Activated CD8-positive, alpha-beta T cell treated with anti-CD3 and anti-CD28 coated beads, Interleukin-2, amount 10 ng/mL, durations not matched to agents 7 days and 5 days (primary cell): ENCODE measurements around the gene BABAM2. TPM values are rescaled to one million over a fixed set of nuclear protein-coding genes. Genes with fewer than 3 reads are reported as not detected.

Experiments
- ATAC-seq: fragments of 150-1000 bp; cut with Tn5 transposase; one replicate; pipeline ENCODE4 v1.10.0; 2021; ENCODE audit warnings: moderate library complexity
- CTCF ChIA-PET: fragments of 350-600 bp; sonication (Branson Sonifier 250); formaldehyde crosslinking; loops from one replicate; lab custom pipeline; 2021; ENCODE audit warnings: antibody characterized with exemption; lab: Charles Lee
- POLR2A ChIA-PET: fragments of 350-600 bp; sonication (Branson Sonifier 250); formaldehyde crosslinking; loops from one replicate; lab custom pipeline; 2021; ENCODE audit warnings: antibody characterized with exemption; lab: Charles Lee
- DNase-seq: peaks from one replicate; pipeline ENCODE4 v3.0.0-alpha.2; 2020
- H3K27ac Mint-ChIP-seq: one replicate; pipeline ENCODE4 v1.8.0; 2021; ENCODE audit warnings: mild to moderate bottlenecking, mixed read lengths
- H3K27me3 Mint-ChIP-seq: one replicate; pipeline ENCODE4 v1.8.0; 2021; ENCODE audit warnings: low read depth, mixed read lengths
- H3K36me3 Mint-ChIP-seq: one replicate; pipeline ENCODE4 v1.8.0; 2021; ENCODE audit warnings: low read depth, mixed read lengths
- H3K4me1 Mint-ChIP-seq: one replicate; pipeline ENCODE4 v1.8.0; 2021; ENCODE audit warnings: low read depth, mixed read lengths
- H3K4me3 Mint-ChIP-seq: one replicate; pipeline ENCODE4 v1.8.0; 2021; ENCODE audit warnings: mild to moderate bottlenecking, mixed read lengths
- H3K9me3 Mint-ChIP-seq: one replicate; pipeline ENCODE4 v1.8.0; 2022; ENCODE audit warnings: mixed read lengths; ENCODE audit not compliant: insufficient read depth
- total RNA-seq, 2 experiments: library from RNA; stranded (reverse); gene quantifications; one replicate each; pipeline ENCODE4 v1.2.3, GENCODE V29; 2021

The BABAM2 gene
- total RNA-seq, 2 experiments from 2014 or later = 47.0 to 49.0 TPM

DNA sequence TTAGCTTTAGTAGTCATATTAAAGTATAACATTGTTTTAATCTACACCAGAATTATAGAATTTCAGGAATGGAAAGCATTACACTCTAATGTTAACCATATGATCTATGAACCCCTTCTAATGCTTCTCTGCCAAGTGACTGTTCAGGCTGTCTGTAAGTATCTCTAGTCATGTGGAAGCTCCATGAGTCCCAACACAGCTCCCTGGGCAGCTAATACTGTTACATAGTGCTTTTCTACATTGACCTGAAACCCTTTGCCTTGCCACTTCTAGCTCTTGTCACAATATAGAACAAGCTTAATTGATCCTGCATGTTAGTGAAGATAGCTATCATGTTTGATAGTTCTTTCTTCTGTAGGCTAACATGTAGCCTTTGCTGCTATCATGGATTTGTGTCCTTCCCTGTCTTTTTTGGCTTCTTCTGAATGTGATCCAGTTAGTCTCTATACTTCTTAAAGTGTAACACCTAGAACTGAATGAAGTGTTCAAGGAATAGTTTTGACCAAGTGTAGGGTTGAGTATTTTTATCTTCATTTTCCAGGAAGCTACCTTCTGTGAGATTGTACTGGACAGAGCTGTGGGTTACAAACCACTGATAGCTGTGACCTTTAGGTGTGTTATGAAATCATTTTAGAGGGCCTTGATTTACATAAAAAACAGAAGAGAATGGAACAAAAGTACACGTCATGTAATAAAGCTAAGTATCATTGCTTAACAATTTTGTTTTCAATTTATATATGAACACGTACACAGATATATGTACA lies 23.7 kb downstream of the BABAM2 start:
- Mint-ChIP-seq H3K9me3 (peaks cover 3% of the 10 kb centered on the region), H3K4me3 (no peak overlapping the region), H3K4me1 (peaks cover 2% of the 10 kb centered on the region), H3K36me3 (peaks cover 28% of the 10 kb centered on the region), H3K27me3 (no peaks in the 10 kb centered on the region), H3K27ac (peak overlapping the region; percentile 11)
- DNase-seq = no peak
- CTCF ChIA-PET = interaction anchor here (1.1 to 1.2 kb wide), 2 partner anchors 9 to 190 kb away, joined by 3 to 4 read pairs; no protein-coding TSS in a partner anchor
- POLR2A ChIA-PET = interaction anchor here (0.6 to 1.2 kb wide), 3 partner anchors 23 to 100 kb away, joined by 3 to 4 read pairs (median 3); partner anchors contain the start of gene BABAM2
- no peak for ATAC-seq

DNA sequence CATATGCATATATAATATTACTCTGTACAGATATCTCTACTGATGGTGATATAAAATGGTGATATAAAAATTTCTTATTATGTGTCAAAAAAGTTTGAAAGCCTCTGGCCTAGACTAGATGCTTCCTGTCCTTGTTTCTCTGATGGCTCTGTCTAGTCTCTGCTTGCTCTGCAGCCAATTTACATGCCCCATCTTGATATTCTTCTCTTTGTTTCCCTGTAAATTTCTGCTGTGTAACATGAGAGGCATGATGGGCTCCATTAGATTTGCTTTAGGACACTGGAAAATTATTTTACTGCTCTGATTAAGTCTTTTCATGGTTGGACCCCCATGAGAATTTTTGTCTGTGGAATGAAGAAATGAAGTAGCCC lies 24.3 kb downstream of the BABAM2 start:
- H3K4me3 Mint-ChIP-seq = no peak overlapping the region
- CTCF ChIA-PET = interaction anchor here (1.1 to 1.2 kb wide), 2 partner anchors 8 to 191 kb away, joined by 3 to 4 read pairs; no protein-coding TSS in a partner anchor
- H3K4me1 Mint-ChIP-seq = peaks cover 2% of the 10 kb centered on the region
- peaks cover 3% of the 10 kb centered on the region for H3K9me3 Mint-ChIP-seq
- no peaks in the 10 kb centered on the region for H3K27me3 Mint-ChIP-seq
- DNase-seq (no peak), ATAC-seq (no peak)
- H3K36me3 Mint-ChIP-seq = peaks cover 26% of the 10 kb centered on the region
- no peak overlapping the region for H3K27ac Mint-ChIP-seq
- POLR2A ChIA-PET = interaction anchor here (1.0 to 1.2 kb wide), 2 partner anchors 24 to 46 kb away, joined by 3 to 4 read pairs; partner anchors contain the start of gene BABAM2

- Mint-ChIP-seq H3K9me3 (peaks cover 3% of the 10 kb centered on the region), H3K36me3 (peaks cover 29% of the 10 kb centered on the region), H3K27ac (no peak overlapping the region), H3K4me1 (peaks cover 6% of the 10 kb centered on the region), H3K27me3 (no peaks in the 10 kb centered on the region), H3K4me3 (no peak overlapping the region)
- ChIA-PET POLR2A (interaction anchor here (1.0 to 1.2 kb wide), 2 partner anchors 24 to 46 kb away, joined by 3 to 4 read pairs; partner anchors contain the start of gene BABAM2), CTCF (interaction anchor here (1.1 kb wide), 1 partner anchor 191 kb away, joined by 3 read pairs; no protein-coding TSS in a partner anchor)
- DNase-seq (no peak), ATAC-seq (no peak)
Measured at GRCh38 chr2:27915191-27915590, 24.7 kb downstream of the BABAM2 start.

- POLR2A ChIA-PET = no interaction called here
Measured at GRCh38 chr2:27915874-27916273, 25.3 kb downstream of the BABAM2 start.

GRCh38 chr2:27916293-27916995 lies 25.9 kb downstream of the BABAM2 start:
- Mint-ChIP-seq H3K27ac (no peak overlapping the region), H3K27me3 (no peaks in the 10 kb centered on the region), H3K9me3 (peaks cover 3% of the 10 kb centered on the region), H3K4me3 (no peak overlapping the region), H3K36me3 (peaks cover 29% of the 10 kb centered on the region), H3K4me1 (peaks cover 9% of the 10 kb centered on the region)
- ATAC-seq (no peak), DNase-seq (no peak)
- ChIA-PET CTCF (no interaction called here), POLR2A (no interaction called here)

More at GRCh38 chr2:27915874-27916273, 25.3 kb downstream of the BABAM2 start:
- ATAC-seq = no peak
- CTCF ChIA-PET = no interaction called here
- peaks cover 31% of the 10 kb centered on the region for H3K36me3 Mint-ChIP-seq
- DNase-seq = no peak
- H3K4me3 Mint-ChIP-seq = no peak overlapping the region
- H3K9me3 Mint-ChIP-seq = peaks cover 3% of the 10 kb centered on the region
- H3K27ac Mint-ChIP-seq = no peak overlapping the region
- no peaks in the 10 kb centered on the region for H3K27me3 Mint-ChIP-seq
- H3K4me1 Mint-ChIP-seq = peaks cover 9% of the 10 kb centered on the region

DNA sequence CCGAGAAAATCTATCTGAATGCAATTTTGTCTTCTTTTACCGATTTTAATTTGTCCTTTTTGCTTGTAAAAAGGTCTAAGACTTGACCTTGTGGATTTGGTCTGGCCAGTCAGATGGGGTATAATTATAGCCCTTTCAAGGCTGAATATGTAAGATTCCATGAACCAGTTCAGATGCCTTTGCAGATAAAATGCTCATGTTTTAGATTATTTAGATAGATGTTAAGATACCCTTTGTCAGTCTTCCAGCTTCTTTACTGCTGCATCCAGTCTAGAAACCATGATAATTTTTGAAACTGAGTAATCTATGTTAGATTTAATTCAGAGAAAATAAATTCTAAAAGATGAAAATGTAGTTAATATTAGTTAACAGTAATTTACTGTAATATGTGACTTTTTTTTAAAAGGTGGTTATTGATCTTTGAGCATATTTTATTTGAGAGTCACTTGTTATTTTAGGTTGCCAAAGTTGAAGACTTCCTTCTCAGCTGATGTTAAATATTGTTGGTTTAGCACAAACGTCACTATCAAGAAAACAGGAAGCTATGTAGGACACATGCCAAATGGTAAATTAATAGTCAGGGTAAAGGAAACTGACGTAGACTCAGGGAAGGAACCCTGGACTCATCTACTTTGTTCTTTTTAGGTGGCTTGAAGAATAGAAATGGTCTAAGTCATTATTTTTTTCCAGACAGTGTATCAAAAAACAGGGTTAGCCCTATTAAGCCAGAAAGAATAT lies 29.8 kb downstream of the BABAM2 start:
- ChIA-PET CTCF (interaction anchor here (1.2 kb wide), 1 partner anchor 13 kb away, joined by 3 read pairs; no protein-coding TSS in a partner anchor), POLR2A (no interaction called here)
- Mint-ChIP-seq H3K4me3 (no peak overlapping the region), H3K27ac (no peak overlapping the region), H3K36me3 (peaks cover 22% of the 10 kb centered on the region), H3K9me3 (no peaks in the 10 kb centered on the region), H3K27me3 (no peaks in the 10 kb centered on the region), H3K4me1 (peaks cover 10% of the 10 kb centered on the region)
- DNase-seq (no peak), ATAC-seq (no peak)

GRCh38 chr2:27921424-27921823 lies 30.9 kb downstream of the BABAM2 start:
- Mint-ChIP-seq H3K9me3 (no peaks in the 10 kb centered on the region), H3K27ac (no peak overlapping the region)

GRCh38 chr2:27921880-27922547 lies 31.5 kb downstream of the BABAM2 start:
- Mint-ChIP-seq H3K36me3 (peaks cover 23% of the 10 kb centered on the region), H3K9me3 (no peaks in the 10 kb centered on the region), H3K4me1 (peaks cover 20% of the 10 kb centered on the region), H3K27me3 (no peaks in the 10 kb centered on the region), H3K27ac (no peak overlapping the region), H3K4me3 (no peak overlapping the region)
- DNase-seq (no peak), ATAC-seq (no peak)
- POLR2A ChIA-PET = no interaction called here
- CTCF ChIA-PET = no interaction called here

More at GRCh38 chr2:27921424-27921823, 30.9 kb downstream of the BABAM2 start:
- ChIA-PET CTCF (no interaction called here), POLR2A (no interaction called here)
- no peak for DNase-seq
- no peak for ATAC-seq
- Mint-ChIP-seq H3K4me3 (no peak overlapping the region), H3K4me1 (peaks cover 19% of the 10 kb centered on the region), H3K27me3 (no peaks in the 10 kb centered on the region), H3K36me3 (peaks cover 22% of the 10 kb centered on the region)

- H3K27ac Mint-ChIP-seq = no peak overlapping the region
- peaks cover 20% of the 10 kb centered on the region for H3K4me1 Mint-ChIP-seq
Measured at GRCh38 chr2:27922842-27923241, 32.3 kb downstream of the BABAM2 start.

GRCh38 chr2:27925766-27926472 lies 35.4 kb downstream of the BABAM2 start:
- DNase-seq = no peak
- no peak for ATAC-seq
- H3K4me3 Mint-ChIP-seq = no peak overlapping the region
- no peaks in the 10 kb centered on the region for H3K9me3 Mint-ChIP-seq
- peaks cover 12% of the 10 kb centered on the region for H3K4me1 Mint-ChIP-seq
- CTCF ChIA-PET = no interaction called here
- peaks cover 24% of the 10 kb centered on the region for H3K36me3 Mint-ChIP-seq
- no peak overlapping the region for H3K27ac Mint-ChIP-seq
- POLR2A ChIA-PET = interaction anchor here (0.7 kb wide), 1 partner anchor 13 kb away, joined by 3 read pairs; no protein-coding TSS in a partner anchor
- no peaks in the 10 kb centered on the region for H3K27me3 Mint-ChIP-seq

More at GRCh38 chr2:27922842-27923241, 32.3 kb downstream of the BABAM2 start:
- no peak for DNase-seq
- ATAC-seq = no peak
- POLR2A ChIA-PET = interaction anchor here (0.7 kb wide), 1 partner anchor 90 kb away, joined by 3 read pairs; no protein-coding TSS in a partner anchor
- CTCF ChIA-PET = interaction anchor here (1.4 kb wide), 1 partner anchor 9 kb away, joined by 4 read pairs; no protein-coding TSS in a partner anchor
- no peak overlapping the region for H3K4me3 Mint-ChIP-seq
- no peaks in the 10 kb centered on the region for H3K27me3 Mint-ChIP-seq
- peaks cover 27% of the 10 kb centered on the region for H3K36me3 Mint-ChIP-seq
- H3K9me3 Mint-ChIP-seq = no peaks in the 10 kb centered on the region
